Loucy (cell line): ENCODE measurements around the gene KIF13A.
"Not testable (repeated sequence)": the region's sequence is repeated elsewhere in the genome, so short reads cannot be mapped to it uniquely, and the experiment has no call there.

Source experiments
- H2AFZ ChIP-seq: fragments of 200-600 bp; sonication (generic); 2 replicates; pipeline ENCODE4 v1.6.0; 2016; ENCODE audit warnings: antibody characterized with exemption, mild to moderate bottlenecking, low read length, moderate library complexity
- H3F3A ChIP-seq: fragments of 200-600 bp; 2 replicates; pipeline ENCODE4 v1.6.0; 2016; ENCODE audit warnings: antibody characterized with exemption, low read depth, mild to moderate bottlenecking
- H3K27me3 ChIP-seq: fragments of 200-600 bp; sonication (generic); 2 replicates; pipeline ENCODE4 v1.6.1; 2014; ENCODE audit warnings: low read length, mild to moderate bottlenecking; ENCODE audit not compliant: insufficient read depth, poor library complexity, severe bottlenecking
- H3K36me3 ChIP-seq: fragments of 200-600 bp; sonication (generic); 2 replicates; pipeline ENCODE4 v1.6.1; 2016; ENCODE audit warnings: low read length; ENCODE audit not compliant: insufficient read depth
- H3K4me1 ChIP-seq: fragments of 200-600 bp; sonication (generic); 2 replicates; pipeline ENCODE4 v1.5.1; 2014; ENCODE audit warnings: low read length, mild to moderate bottlenecking; ENCODE audit not compliant: insufficient read depth, poor library complexity, severe bottlenecking
- H3K4me2 ChIP-seq: fragments of 200-600 bp; sonication (generic); 2 replicates; pipeline ENCODE4 v1.6.0; 2014; ENCODE audit warnings: antibody characterized with exemption, low read length, low read depth, mild to moderate bottlenecking; ENCODE audit not compliant: poor library complexity, severe bottlenecking
- H3K4me3 ChIP-seq: fragments of 200-600 bp; sonication (generic); 2 replicates; pipeline ENCODE4 v1.5.1; 2014; ENCODE audit warnings: low read length, mild to moderate bottlenecking, mixed read lengths; ENCODE audit not compliant: poor library complexity, severe bottlenecking
- H3K79me2 ChIP-seq: fragments of 200-600 bp; sonication (generic); 2 replicates; pipeline ENCODE4 v1.6.1; 2014; ENCODE audit warnings: low read length; ENCODE audit not compliant: insufficient read depth
- H3K9ac ChIP-seq: fragments of 200-600 bp; sonication (generic); 2 replicates; pipeline ENCODE4 v1.6.0; 2014; ENCODE audit warnings: mild to moderate bottlenecking, low read depth, low read length, moderate library complexity; ENCODE audit not compliant: poor library complexity, severe bottlenecking
- H3K9me2 ChIP-seq: fragments of 200-600 bp; sonication (generic); replicated peaks from 2 replicates; pipeline ENCODE4 v1.6.1; 2016; ENCODE audit warnings: low read depth, low read length, mixed read lengths
- H3K9me3 ChIP-seq: fragments of 200-600 bp; sonication (generic); 2 replicates; pipeline ENCODE4 v1.6.1; 2014; ENCODE audit warnings: mild to moderate bottlenecking, antibody characterized with exemption, low read length, low read depth; ENCODE audit not compliant: insufficient read depth
- H4K20me1 ChIP-seq: fragments of 200-600 bp; sonication (generic); 2 replicates; pipeline ENCODE4 v1.6.0; 2014; ENCODE audit warnings: antibody characterized with exemption, low read length, mild to moderate bottlenecking; ENCODE audit not compliant: insufficient read depth, poor library complexity, severe bottlenecking
- CTCF ChIP-seq: fragments of 200-600 bp; sonication (generic); conservative IDR thresholded peaks from 2 replicates; pipeline ENCODE4 v1.5.1; 2014; ENCODE audit warnings: mild to moderate bottlenecking, antibody characterized with exemption, low read length
- EZH2phosphoT487 ChIP-seq: fragments of 200-600 bp; IDR thresholded peaks from 2 replicates; pipeline ENCODE4 v1.6.1; 2018; ENCODE audit warnings: antibody characterized with exemption, mild to moderate bottlenecking, moderate library complexity, borderline replicate concordance

KIF13A gene

GRCh38 chr6:17847203-17847760 lies 140.2 kb downstream of the KIF13A start:
- no peak overlapping the region for H3K9ac ChIP-seq
- TF ChIP-seq EZH2phosphoT487 = no peak
- no peak for TF ChIP-seq CTCF
- no peaks in the 10 kb centered on the region for H3K9me2 ChIP-seq
- no peaks in the 10 kb centered on the region for H3F3A ChIP-seq
- H3K79me2 ChIP-seq = no peaks in the 10 kb centered on the region
- H4K20me1 ChIP-seq = no peaks in the 10 kb centered on the region
- no peak overlapping the region for H3K4me3 ChIP-seq
- H3K4me2 ChIP-seq = no peak overlapping the region
- H3K27me3 ChIP-seq = no peaks in the 10 kb centered on the region
- no peak overlapping the region for H2AFZ ChIP-seq
- H3K36me3 ChIP-seq = no peaks in the 10 kb centered on the region
- H3K4me1 ChIP-seq = no peaks in the 10 kb centered on the region
- H3K9me3 ChIP-seq = no peaks in the 10 kb centered on the region

- no peaks in the 10 kb centered on the region for H3K36me3 ChIP-seq
- H3K4me2 ChIP-seq = no peak overlapping the region
Observed at GRCh38 chr6:17846762-17847161, 140.7 kb downstream of the KIF13A start.

GRCh38 chr6:17845598-17845997 lies 141.8 kb downstream of the KIF13A start:
- H4K20me1 ChIP-seq = no peaks in the 10 kb centered on the region
- H3K36me3 ChIP-seq = no peaks in the 10 kb centered on the region
- no peak overlapping the region for H2AFZ ChIP-seq
- H3F3A ChIP-seq = no peaks in the 10 kb centered on the region
- no peaks in the 10 kb centered on the region for H3K9me3 ChIP-seq
- H3K4me3 ChIP-seq = no peak overlapping the region
- no peaks in the 10 kb centered on the region for H3K9me2 ChIP-seq
- H3K4me1 ChIP-seq = no peaks in the 10 kb centered on the region
- no peak overlapping the region for H3K9ac ChIP-seq
- no peak overlapping the region for H3K4me2 ChIP-seq
- H3K27me3 ChIP-seq = no peaks in the 10 kb centered on the region
- no peaks in the 10 kb centered on the region for H3K79me2 ChIP-seq
- TF ChIP-seq CTCF (no peak), EZH2phosphoT487 (no peak)

More at GRCh38 chr6:17846762-17847161, 140.7 kb downstream of the KIF13A start:
- no peaks in the 10 kb centered on the region for H3K79me2 ChIP-seq
- TF ChIP-seq EZH2phosphoT487 (no peak), CTCF (no peak)
- H3K4me3 ChIP-seq = no peak overlapping the region
- no peak overlapping the region for H3K9ac ChIP-seq
- no peaks in the 10 kb centered on the region for H3K9me2 ChIP-seq
- no peak overlapping the region for H2AFZ ChIP-seq
- H3K4me1 ChIP-seq = no peaks in the 10 kb centered on the region
- no peaks in the 10 kb centered on the region for H3K27me3 ChIP-seq
- H4K20me1 ChIP-seq = no peaks in the 10 kb centered on the region
- no peaks in the 10 kb centered on the region for H3K9me3 ChIP-seq
- no peaks in the 10 kb centered on the region for H3F3A ChIP-seq

- H3K4me2 ChIP-seq, H3K9me2 ChIP-seq, H3K79me2 ChIP-seq, H3K4me1 ChIP-seq, H3K36me3 ChIP-seq, H4K20me1 ChIP-seq, H3K27me3 ChIP-seq, H3K9ac ChIP-seq, H3F3A ChIP-seq, H3K9me3 ChIP-seq, H2AFZ ChIP-seq, H3K4me3 ChIP-seq: not testable (repeated sequence)
Observed at GRCh38 chr6:17844967-17845366, 142.5 kb downstream of the KIF13A start.
